ENCODE data around the gene PITX1. TPM values are rescaled to one million over a fixed set of nuclear protein-coding genes. Genes with fewer than 3 reads are reported as not detected.

The PITX1 gene
- total and polyA plus RNA-seq, 2 of the 13 experiments (the other 11 are each of a cell fraction or from before 2014, with no cell fraction given): 11.7 to 20.2 TPM

DNA sequence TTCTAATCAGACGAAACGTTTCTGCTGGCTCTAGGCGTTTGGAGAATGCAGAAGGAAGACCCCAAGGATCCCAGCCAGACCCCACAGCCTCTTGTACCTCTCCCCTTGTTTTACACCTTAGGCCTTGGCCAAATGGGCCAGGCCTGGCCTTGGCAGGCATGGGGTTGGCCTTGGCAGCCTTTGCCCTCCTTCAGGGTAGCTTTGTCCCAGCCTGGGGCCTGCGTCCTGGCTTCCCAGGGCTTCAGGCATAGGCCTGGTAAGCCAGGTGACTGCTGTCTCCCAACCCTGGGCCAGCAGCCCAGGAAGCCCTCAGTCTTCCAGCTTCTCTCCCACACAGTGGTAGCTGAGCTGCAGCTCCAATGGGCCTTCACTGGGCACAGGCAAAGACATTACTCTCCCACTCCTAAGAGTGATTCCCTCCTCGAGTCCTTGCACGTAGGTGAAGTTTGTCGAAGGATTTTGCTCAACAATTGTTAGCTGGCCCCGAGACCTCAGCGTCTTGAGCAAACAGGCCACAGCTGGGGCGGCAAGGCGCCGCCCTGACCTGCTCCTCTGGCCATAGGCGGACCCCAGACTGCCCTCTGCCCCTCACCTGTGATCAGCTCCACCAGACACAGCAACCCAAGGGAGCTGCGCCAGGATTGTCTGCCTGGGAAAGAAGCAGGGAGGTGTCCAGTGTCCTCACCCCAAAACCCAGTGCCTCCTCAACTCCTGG, 1.1 kb upstream of the PITX1 start (continued):
- TF ChIP-seq, protein P1, sequence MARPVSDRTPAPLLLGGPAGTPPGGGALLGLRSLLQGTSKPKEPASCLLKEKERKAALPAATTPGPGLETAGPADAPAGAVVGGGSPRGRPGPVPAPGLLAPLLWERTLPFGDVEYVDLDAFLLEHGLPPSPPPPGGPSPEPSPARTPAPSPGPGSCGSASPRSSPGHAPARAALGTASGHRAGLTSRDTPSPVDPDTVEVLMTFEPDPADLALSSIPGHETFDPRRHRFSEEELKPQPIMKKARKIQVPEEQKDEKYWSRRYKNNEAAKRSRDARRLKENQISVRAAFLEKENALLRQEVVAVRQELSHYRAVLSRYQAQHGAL (CRISPR knock-in tag; IDR thresholded peaks at IDR 0.05; ENCODE audit: not compliant biosample characterization): no peak
- TF ChIP-seq ATAD3A (CRISPR knock-in tag; IDR thresholded peaks at IDR 0.05) (no peak), SATB2 (CRISPR knock-in tag; IDR thresholded peaks at IDR 0.05) (0 out of 2 replicates have a peak, but pooled peaks have one; percentile 47), ZNF598 (CRISPR knock-in tag; IDR thresholded peaks at IDR 0.05; ENCODE audit: borderline replicate concordance) (peak; percentile 86; the same call in 1 of the 2 replicates), ZFP41 (CRISPR knock-in tag; IDR thresholded peaks at IDR 0.05; ENCODE audit: borderline replicate concordance) (peak; percentile 12; the same call in 1 of the 2 replicates), NRL (CRISPR knock-in tag; IDR thresholded peaks at IDR 0.05; ENCODE audit: borderline replicate concordance) (no peak), MZF1 (CRISPR knock-in tag; IDR thresholded peaks at IDR 0.05; ENCODE audit: borderline replicate concordance) (no peak), ZNF143 (CRISPR knock-in tag; IDR thresholded peaks at IDR 0.05) (peak; percentile 21; the same call in 1 of the 2 replicates), ZNF839 (CRISPR knock-in tag; IDR thresholded peaks at IDR 0.05; ENCODE audit: borderline replicate concordance) (no peak), HDAC1 (CRISPR knock-in tag; IDR thresholded peaks at IDR 0.05) (peak; percentile 14; the same call in 1 of the 2 replicates), ZNF274 (CRISPR knock-in tag; IDR thresholded peaks at IDR 0.05) (0 out of 2 replicates have a peak, but pooled peaks have one; percentile 8), FOSL1 (CRISPR knock-in tag; IDR thresholded peaks at IDR 0.05; ENCODE audit: borderline replicate concordance) (no peak), PTBP1 (IDR thresholded peaks at IDR 0.05; ENCODE audit: low read depth, low read length, poor library complexity, severe bottlenecking) (no peak), ZNF496 (CRISPR knock-in tag; IDR thresholded peaks at IDR 0.05; ENCODE audit: insufficient replicate concordance) (no peak), ISX (CRISPR knock-in tag; conservative IDR thresholded peaks at IDR 0.05) (no peak), ZFX (CRISPR knock-in tag; IDR thresholded peaks at IDR 0.05; ENCODE audit: low read depth) (0 out of 2 replicates have a peak, but pooled peaks have one; percentile 18), FOXA1 (IDR thresholded peaks at IDR 0.05) (no peak), FOXA1 (CRISPR knock-in tag; IDR thresholded peaks at IDR 0.05) (no peak), ZNF670 (CRISPR knock-in tag; IDR thresholded peaks at IDR 0.05; ENCODE audit: borderline replicate concordance) (no peak), FOXM1 (CRISPR knock-in tag; IDR thresholded peaks at IDR 0.05) (no peak)
- TF ChIP-seq, protein P2, sequence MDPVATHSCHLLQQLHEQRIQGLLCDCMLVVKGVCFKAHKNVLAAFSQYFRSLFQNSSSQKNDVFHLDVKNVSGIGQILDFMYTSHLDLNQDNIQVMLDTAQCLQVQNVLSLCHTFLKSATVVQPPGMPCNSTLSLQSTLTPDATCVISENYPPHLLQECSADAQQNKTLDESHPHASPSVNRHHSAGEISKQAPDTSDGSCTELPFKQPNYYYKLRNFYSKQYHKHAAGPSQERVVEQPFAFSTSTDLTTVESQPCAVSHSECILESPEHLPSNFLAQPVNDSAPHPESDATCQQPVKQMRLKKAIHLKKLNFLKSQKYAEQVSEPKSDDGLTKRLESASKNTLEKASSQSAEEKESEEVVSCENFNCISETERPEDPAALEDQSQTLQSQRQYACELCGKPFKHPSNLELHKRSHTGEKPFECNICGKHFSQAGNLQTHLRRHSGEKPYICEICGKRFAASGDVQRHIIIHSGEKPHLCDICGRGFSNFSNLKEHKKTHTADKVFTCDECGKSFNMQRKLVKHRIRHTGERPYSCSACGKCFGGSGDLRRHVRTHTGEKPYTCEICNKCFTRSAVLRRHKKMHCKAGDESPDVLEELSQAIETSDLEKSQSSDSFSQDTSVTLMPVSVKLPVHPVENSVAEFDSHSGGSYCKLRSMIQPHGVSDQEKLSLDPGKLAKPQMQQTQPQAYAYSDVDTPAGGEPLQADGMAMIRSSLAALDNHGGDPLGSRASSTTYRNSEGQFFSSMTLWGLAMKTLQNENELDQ (CRISPR knock-in tag; IDR thresholded peaks at IDR 0.05; ENCODE audit: borderline replicate concordance): no peak
- TF ChIP-seq, protein P3, sequence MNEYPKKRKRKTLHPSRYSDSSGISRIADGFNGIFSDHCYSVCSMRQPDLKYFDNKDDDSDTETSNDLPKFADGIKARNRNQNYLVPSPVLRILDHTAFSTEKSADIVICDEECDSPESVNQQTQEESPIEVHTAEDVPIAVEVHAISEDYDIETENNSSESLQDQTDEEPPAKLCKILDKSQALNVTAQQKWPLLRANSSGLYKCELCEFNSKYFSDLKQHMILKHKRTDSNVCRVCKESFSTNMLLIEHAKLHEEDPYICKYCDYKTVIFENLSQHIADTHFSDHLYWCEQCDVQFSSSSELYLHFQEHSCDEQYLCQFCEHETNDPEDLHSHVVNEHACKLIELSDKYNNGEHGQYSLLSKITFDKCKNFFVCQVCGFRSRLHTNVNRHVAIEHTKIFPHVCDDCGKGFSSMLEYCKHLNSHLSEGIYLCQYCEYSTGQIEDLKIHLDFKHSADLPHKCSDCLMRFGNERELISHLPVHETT (CRISPR knock-in tag; conservative IDR thresholded peaks at IDR 0.05): no peak
- TF ChIP-seq, protein P4, sequence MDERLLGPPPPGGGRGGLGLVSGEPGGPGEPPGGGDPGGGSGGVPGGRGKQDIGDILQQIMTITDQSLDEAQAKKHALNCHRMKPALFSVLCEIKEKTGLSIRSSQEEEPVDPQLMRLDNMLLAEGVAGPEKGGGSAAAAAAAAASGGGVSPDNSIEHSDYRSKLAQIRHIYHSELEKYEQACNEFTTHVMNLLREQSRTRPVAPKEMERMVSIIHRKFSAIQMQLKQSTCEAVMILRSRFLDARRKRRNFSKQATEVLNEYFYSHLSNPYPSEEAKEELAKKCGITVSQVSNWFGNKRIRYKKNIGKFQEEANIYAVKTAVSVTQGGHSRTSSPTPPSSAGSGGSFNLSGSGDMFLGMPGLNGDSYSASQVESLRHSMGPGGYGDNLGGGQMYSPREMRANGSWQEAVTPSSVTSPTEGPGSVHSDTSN (CRISPR knock-in tag; IDR thresholded peaks at IDR 0.05): no peak
- TF ChIP-seq, protein P5, sequence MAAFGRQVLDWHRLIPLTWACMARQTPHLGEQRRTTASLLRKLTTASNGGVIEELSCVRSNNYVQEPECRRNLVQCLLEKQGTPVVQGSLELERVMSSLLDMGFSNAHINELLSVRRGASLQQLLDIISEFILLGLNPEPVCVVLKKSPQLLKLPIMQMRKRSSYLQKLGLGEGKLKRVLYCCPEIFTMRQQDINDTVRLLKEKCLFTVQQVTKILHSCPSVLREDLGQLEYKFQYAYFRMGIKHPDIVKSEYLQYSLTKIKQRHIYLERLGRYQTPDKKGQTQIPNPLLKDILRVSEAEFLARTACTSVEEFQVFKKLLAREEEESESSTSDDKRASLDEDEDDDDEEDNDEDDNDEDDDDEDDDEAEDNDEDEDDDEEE (CRISPR knock-in tag; IDR thresholded peaks at IDR 0.05): 0 out of 2 replicates have a peak, but pooled peaks have one; percentile 56
